HFF-Myc (cell line): ENCODE results near the gene CZIB.

Experiments
- DNase-seq: peaks from one replicate; pipeline ENCODE4 v3.0.0-alpha.2; 2011; ENCODE audit warnings: low read depth; ENCODE audit errors: extremely low read depth
- H3K4me3 ChIP-seq: replicated peaks from 2 replicates; pipeline ENCODE4 v1.5.1; 2011; ENCODE audit warnings: low read depth, mild to moderate bottlenecking, control low read depth, low read length
- CTCF ChIP-seq: IDR thresholded peaks from 2 replicates; pipeline ENCODE4 v1.5.1; 2012; ENCODE audit warnings: mild to moderate bottlenecking, low read depth, low read length, control low read depth; ENCODE audit errors: missing control alignments

CZIB gene

GRCh38 chr1:53255031-53255430, 34.6 kb upstream of the CZIB start:
- TF ChIP-seq CTCF = peak; percentile 18
- no peak for DNase-seq
- no peak overlapping the region for H3K4me3 ChIP-seq

DNA sequence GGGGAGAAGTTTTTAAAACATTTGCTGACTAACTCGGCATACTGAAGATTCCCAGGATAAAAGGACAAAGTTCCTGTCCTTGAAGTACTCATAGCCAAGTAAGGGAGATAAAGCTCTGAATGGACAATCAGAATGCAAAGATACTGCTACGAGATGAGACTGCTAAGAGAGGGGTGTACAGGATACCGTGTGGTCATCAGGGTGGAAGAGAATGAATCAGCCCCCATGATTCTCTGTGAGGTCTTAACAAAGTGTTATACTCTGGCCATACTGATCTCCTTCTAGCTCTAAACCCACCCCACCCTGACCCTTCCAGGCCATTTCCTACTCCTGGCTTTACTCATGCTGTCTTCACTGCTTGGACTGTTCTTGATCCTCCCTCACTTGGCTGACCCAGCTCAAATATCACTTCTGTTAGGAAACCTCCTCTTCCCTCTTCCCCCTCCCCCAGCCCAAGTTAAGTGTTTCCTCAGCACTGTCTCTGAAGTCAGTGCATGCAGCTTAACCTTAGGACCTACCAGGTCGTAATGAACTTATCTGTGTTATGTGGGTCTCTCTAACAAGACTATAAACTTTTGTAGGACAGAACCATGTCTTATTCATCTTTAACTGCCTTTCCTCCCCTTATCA, 33.7 kb upstream of the CZIB start:
- no peak overlapping the region for H3K4me3 ChIP-seq
- no peak for TF ChIP-seq CTCF
- DNase-seq = no peak

DNA sequence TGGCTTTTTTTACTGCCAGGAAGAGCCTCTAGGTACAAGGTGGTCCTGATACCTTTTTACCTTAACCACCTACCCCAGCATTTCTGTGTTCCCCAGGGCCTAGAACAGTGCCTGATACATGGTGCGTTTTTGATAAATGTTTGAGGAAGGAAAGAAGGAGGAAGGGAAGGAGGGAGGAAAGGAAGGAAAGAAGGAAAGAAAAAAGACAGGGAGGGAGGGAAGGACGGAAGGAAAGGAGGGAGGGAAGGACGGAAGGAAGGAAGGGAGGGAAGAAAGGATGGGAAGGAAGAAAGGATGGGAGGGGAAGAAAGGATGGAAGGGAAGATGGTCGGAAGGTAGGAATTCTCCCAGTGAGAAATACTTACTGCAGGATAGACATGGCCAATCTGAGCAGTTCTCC, 29.9 kb upstream of the CZIB start:
- no peak for DNase-seq
- no peak for TF ChIP-seq CTCF
- no peak overlapping the region for H3K4me3 ChIP-seq

DNA sequence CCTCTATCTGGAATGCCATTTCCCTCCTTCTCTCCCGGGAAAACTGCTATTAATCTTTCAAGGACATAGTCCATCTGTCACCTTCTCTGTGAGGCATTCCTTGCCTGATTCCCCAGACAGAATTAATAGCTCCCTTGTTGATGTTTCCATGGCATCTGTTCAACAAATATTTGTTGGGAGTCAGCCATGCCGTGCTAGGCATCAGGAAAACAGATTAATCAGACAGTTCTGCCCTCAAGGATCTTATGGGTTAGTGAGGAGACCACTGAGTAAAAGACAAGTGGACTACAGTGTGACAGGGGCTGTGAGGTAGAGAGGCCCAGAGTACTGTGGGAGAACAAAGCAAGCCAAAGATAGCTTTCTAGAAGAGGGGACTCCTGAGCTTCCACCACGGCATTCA, 29.3 kb upstream of the CZIB start:
- no peak for DNase-seq
- no peak overlapping the region for H3K4me3 ChIP-seq
- no peak for TF ChIP-seq CTCF

GRCh38 chr1:53246261-53247134, 26.1 kb upstream of the CZIB start:
- no peak overlapping the region for H3K4me3 ChIP-seq
- DNase-seq = no peak
- TF ChIP-seq CTCF = no peak

GRCh38 chr1:53244141-53244540, 23.7 kb upstream of the CZIB start:
- no peak overlapping the region for H3K4me3 ChIP-seq
- DNase-seq = no peak
- TF ChIP-seq CTCF = no peak
